IPS DF 4.7 (cell line): ENCODE measurements around the gene ACP2.
"Not testable (repeated sequence)": the region's sequence is repeated elsewhere in the genome, so short reads cannot be mapped to it uniquely, and the experiment has no call there.

Experiments
- DNase-seq: peaks from one replicate; pipeline ENCODE4 v3.0.0-alpha.2; 2013; ENCODE audit warnings: low spot score; ENCODE audit errors: extremely low read depth

The ACP2 gene

DNA sequence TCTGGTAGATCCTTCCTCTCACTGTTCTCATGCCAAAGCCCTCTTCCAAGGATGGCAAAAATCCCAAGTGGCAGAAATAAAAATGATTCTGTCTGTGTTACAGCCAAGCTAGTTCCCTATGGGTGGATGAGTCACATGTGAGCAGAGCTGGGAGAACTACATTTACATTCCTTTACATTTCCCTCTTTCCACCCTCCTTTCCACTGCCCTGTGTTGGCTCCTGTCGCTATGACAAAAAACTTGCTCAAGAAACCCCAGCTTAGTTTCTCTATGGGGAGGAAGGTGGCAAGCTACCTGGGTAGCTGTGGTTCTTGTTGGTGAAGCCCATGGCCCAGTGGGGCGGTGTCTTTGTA is 44.0 kb downstream of the ACP2 start:
- no peak for DNase-seq

DNA sequence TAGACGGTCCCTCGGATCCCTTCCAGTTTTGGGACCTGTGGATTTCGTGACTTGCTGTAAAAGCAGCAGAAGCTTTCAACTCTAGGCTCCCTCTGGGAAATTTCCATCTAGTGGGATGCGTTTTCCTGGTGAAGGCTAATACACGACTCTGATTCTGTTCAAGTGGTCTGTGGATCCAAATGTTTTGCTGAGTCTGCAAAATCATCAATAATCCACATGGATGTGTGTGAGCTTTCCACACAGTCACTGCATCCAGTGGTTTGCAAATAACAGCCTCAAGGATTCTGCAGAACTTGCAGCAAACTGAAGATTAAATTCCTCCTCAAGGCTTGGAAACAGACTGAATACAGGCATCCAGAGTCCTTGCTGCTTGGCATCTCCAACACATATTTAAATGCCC is 46.0 kb downstream of the ACP2 start:
- DNase-seq = no peak

DNA sequence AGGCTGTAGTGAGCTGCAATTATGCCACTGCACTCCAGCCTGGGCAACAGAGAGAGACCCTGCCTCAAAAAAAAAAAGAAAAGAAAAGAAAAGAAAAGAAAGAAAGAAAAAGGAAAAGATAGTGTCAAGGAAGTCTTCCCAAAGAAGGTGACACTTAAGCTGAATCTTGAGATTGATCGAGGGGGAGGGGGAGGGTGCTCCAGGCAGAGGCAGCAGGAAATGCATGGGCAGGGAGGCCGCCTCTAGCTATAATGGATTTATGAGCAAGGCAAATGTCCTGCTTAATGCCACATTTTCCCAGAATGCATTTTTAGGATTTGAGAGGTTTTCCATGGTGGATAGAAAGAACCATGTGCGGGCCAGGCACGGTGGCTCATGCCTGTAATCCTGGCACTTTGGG is 47.6 kb downstream of the ACP2 start:
- no peak for DNase-seq

DNA sequence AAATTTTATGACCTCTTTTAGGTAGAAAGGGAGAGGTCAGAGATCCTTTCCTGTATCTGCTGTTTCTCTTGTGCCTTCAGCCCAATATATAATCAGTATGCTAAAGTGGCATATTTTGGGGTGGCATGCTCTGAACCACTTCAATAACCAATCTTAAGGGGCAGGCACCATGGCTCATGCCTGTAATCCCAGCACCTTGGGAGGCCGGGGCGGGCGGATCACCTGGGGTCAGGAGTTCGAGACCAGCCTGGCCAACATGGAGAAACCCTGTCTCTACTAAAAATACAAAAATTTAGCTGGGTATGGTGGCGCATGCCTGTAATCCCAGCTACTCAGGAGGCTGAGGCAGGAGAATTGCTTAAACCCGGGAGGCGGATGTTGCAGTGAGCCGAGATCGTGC is 50.5 kb downstream of the ACP2 start:
- DNase-seq = not testable (repeated sequence)

DNA sequence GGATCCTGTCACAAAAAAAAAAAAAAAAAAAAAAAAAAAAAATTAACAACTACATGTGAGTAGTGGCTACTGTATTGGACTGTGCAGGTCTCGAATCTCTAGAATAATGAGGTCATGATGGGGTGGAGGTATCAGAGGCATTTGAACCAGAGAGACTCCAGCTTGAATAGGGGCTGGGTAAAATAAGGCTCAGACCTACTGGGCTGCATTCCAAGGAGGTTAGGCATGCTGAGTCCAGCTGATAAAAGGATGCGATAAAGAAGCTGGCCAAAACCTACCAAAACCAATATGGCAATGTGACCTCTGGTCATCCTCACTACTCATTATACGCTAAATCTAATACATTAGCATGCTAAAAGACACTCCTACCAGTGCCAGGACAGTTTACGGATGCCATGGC is 56.5 kb downstream of the ACP2 start:
- no peak for DNase-seq

DNA sequence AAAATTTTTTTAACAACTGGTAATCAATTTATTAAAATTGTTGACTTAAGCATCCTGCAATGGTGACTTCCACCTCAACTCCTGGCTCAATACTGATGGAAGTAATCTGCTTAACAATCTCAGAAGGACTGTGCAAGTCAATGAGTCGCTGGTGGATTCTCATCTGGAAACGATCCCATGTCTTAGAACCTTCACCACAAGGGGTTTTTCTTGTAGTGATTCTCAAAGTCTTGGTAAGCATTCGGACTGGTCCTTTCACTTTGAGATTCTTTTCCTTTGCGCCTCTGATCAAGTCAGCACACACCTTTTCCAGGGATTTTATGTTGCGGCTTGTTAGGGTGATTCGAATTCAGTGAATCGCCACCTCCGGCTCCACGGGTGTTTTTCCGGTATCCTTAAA is 57.5 kb downstream of the ACP2 start:
- not testable (repeated sequence) for DNase-seq
